K562 (cell line): Measurements from ENCODE around the gene CDKN3. TPM values are rescaled to one million over a fixed set of nuclear protein-coding genes. Genes with fewer than 3 reads are reported as not detected.
"Not testable (repeated sequence)": the region's sequence is repeated elsewhere in the genome, so short reads cannot be mapped to it uniquely, and the experiment has no call there.

Experiments used
- ATAC-seq: fragments of 200-7000 bp; cut with Tn5 transposase; 3 replicates; pipeline ENCODE4 v1.9.1; 2020; ENCODE audit warnings: moderate library complexity
- BruUV-seq: library from RNA; stranded (reverse); fragments of 400-500 nt; replicated peaks from 2 replicates; lab custom pipeline; 2021; lab: Mats Ljungman, UMichigan
- CTCF ChIA-PET: fragments of 300-600 bp; formaldehyde crosslinking; extraction: SDS; loops from one replicate; lab custom pipeline; 2021; ENCODE audit warnings: low intra/inter-chr PET ratio; lab: Yijun Ruan, JAX
- POLR2A ChIA-PET: fragments of 300-600, 350-650 bp; sonication (Branson Sonifier 250); formaldehyde crosslinking; extraction: SDS; loops from one replicate; lab custom pipeline; 2021; ENCODE audit warnings: antibody characterized with exemption, inconsistent platforms; lab: Yijun Ruan, JAX
- DNase-seq, 4 experiments: peaks; one replicate each; pipeline versions ENCODE4 v3.0.0 to v3.0.0-alpha.2; 2011 to 2018; ENCODE audit warnings: low spot score in 3 of 4, mixed read lengths in 3 of 4; ENCODE audit errors: extremely low read depth in 1 of 4
- FAIRE-seq: peaks from 2 replicates; lab custom pipeline; 2011; peaks lifted over from hg19 to GRCh38; lab: Jason Lieb, UNC
- H2AFZ ChIP-seq: 2 replicates; pipeline ENCODE4 v1.6.0; 2011; ENCODE audit warnings: low read depth, low read length, control low read depth, inconsistent platforms
- H3K27ac ChIP-seq: fragments of 200-600 bp; 3 replicates; pipeline ENCODE4 v1.8.0; 2011; ENCODE audit warnings: low read depth, mild to moderate bottlenecking, control low read depth, inconsistent platforms, low read length, moderate library complexity, mixed read lengths; ENCODE audit errors: extremely low read depth
- H3K27me3 ChIP-seq, 2 experiments: fragments of 300-600 bp in 1 of 2; 2 replicates in 1 of 2; 3 replicates in 1 of 2; pipeline versions ENCODE4 v1.6.0 to v1.8.0; 2011; ENCODE audit warnings: inconsistent platforms in 2 of 2, low read length in 2 of 2, mild to moderate bottlenecking in 1 of 2, mixed read lengths in 1 of 2, moderate library complexity in 1 of 2; ENCODE audit not compliant: control insufficient read depth in 2 of 2, insufficient read depth in 2 of 2
- H3K36me3 ChIP-seq: fragments of 300-600 bp; 3 replicates; pipeline ENCODE4 v1.8.0; 2011; ENCODE audit warnings: mild to moderate bottlenecking, low read length, inconsistent platforms; ENCODE audit not compliant: control insufficient read depth, insufficient read depth
- H3K4me1 ChIP-seq, 2 experiments: fragments of 200-600 bp in 1 of 2; replicated peaks in 1 of 2; 2 replicates in 1 of 2; 3 replicates in 1 of 2; pipeline versions ENCODE4 v1.5.1 to v1.8.0; 2011; ENCODE audit warnings: inconsistent platforms in 2 of 2, low read length in 2 of 2, mild to moderate bottlenecking in 1 of 2, mixed read lengths in 1 of 2, moderate library complexity in 1 of 2; ENCODE audit not compliant: control insufficient read depth in 2 of 2, insufficient read depth in 2 of 2
- H3K4me2 ChIP-seq: 2 replicates; pipeline ENCODE4 v1.6.1; 2011; ENCODE audit warnings: low read length, control low read depth, inconsistent platforms, mixed read lengths; ENCODE audit not compliant: insufficient read depth
- H3K4me3 ChIP-seq: fragments of 200-600 bp; sonication (generic), shearing (Covaris generic); 2 replicates; pipeline ENCODE4 v1.5.1; 2016; ENCODE audit warnings: control low read depth, inconsistent platforms
- H3K79me2 ChIP-seq: fragments of 200-600 bp; 3 replicates; pipeline ENCODE4 v1.8.0; 2011; ENCODE audit warnings: low read length, inconsistent platforms; ENCODE audit not compliant: control insufficient read depth, insufficient read depth
- H3K9ac ChIP-seq, 2 experiments: 2 replicates each; pipeline versions ENCODE4 v1.6.0 to v1.6.1; 2011; ENCODE audit warnings: low read depth in 2 of 2, low read length in 2 of 2, control low read depth in 1 of 2, inconsistent platforms in 1 of 2, mild to moderate bottlenecking in 1 of 2, mixed read lengths in 1 of 2; ENCODE audit not compliant: insufficient read depth in 1 of 2
- H3K9me1 ChIP-seq: one replicate; pipeline ENCODE4 v1.6.0; 2011; ENCODE audit warnings: inconsistent platforms, mild to moderate bottlenecking, low read length, moderate library complexity; ENCODE audit not compliant: control insufficient read depth, insufficient read depth
- H3K9me3 ChIP-seq: replicated peaks from 2 replicates; pipeline ENCODE4 v1.5.1; 2011; ENCODE audit warnings: low read depth, low read length, inconsistent platforms; ENCODE audit not compliant: control insufficient read depth, insufficient read depth
- H4K20me1 ChIP-seq: replicated peaks from 2 replicates; pipeline ENCODE4 v1.6.1; 2011; ENCODE audit warnings: low read length, inconsistent platforms, mixed read lengths; ENCODE audit not compliant: control insufficient read depth, insufficient read depth
- BCOR ChIP-seq: fragments of 450-650 bp; IDR thresholded peaks from 2 replicates; pipeline ENCODE4 v1.6.1; 2016
- CBX1 ChIP-seq: sonication (generic); IDR thresholded peaks from 2 replicates; pipeline ENCODE4 v1.6.1; 2016; ENCODE audit warnings: antibody characterized with exemption, low read depth, mild to moderate bottlenecking
- ETV1 ChIP-seq: fragments of 450-650 bp; conservative IDR thresholded peaks from 2 replicates; pipeline ENCODE4 v1.6.1; 2016; ENCODE audit warnings: missing genetic modification characterization, control low read depth, low read depth, missing compliant biosample characterization
- RAD21 ChIP-seq, 2 experiments: fragments of 250-450 bp in 1 of 2; fragments of 450-650 bp in 1 of 2; sonication (Bioruptor Pico) in 1 of 2; formaldehyde crosslinking in 1 of 2; IDR thresholded peaks in 1 of 2; conservative IDR thresholded peaks in 1 of 2; 2 replicates each; pipeline versions ENCODE4 v1.4.0 to v1.8.0; 2020 to 2022; ENCODE audit warnings: mild to moderate bottlenecking in 2 of 2, moderate library complexity in 1 of 2
- WGBS: fragments of 100-300 bp; shearing (Covaris generic); methylation state at CpG from one replicate; pipeline ENCODE4 v1.1.6; 2016; ENCODE audit warnings: low coverage, mixed read lengths; ENCODE audit not compliant: insufficient coverage; ENCODE audit errors: missing lambda C conversion rate; 5-methylcytosine and 5-hydroxymethylcytosine counted together
- in situ Hi-C: fragments of 300-500 bp; cut with MboI; formaldehyde crosslinking; loops from 4 replicates; pipeline ENCODE4 v1.15.0; 2018; ENCODE audit warnings: inconsistent platforms, mixed read lengths
- intact Hi-C: fragments of 100-400 bp; cut with micrococcal nuclease; formaldehyde crosslinking; loops from 2 replicates; pipeline ENCODE4 v1.14.2; 2022
- polyA plus RNA-seq, 8 experiments: library from polyadenylated mRNA; depleted of rRNA in 4 of 8; stranded (reverse) in 5 of 8; unstranded in 3 of 8; fragments of >200 nt; fragmentation: Nextera tagmentation in 2 of 8; fragmentation: Illumina TruSeq in 1 of 8; extraction: Ambion mirVana in 2 of 8; extraction: Trizol in 1 of 8; gene quantifications; 2 replicates each; pipeline versions ENCODE4 v1.2.1 to v1.2.3, GENCODE V29; 2011 to 2014; ENCODE audit warnings: inconsistent platforms in 1 of 8, missing spikeins in 1 of 8
- total RNA-seq, 7 experiments: library from RNA; depleted of rRNA in 6 of 7; stranded (reverse); fragments of >200 nt in 6 of 7; fragmentation: Illumina TruSeq in 2 of 7; extraction: Trizol in 2 of 7; gene quantifications; 2 replicates each; pipeline versions ENCODE4 v1.2.1 to v1.2.3, GENCODE V29; 2011 to 2021; ENCODE audit warnings: low replicate concordance in 1 of 7
- TF ChIP-seq, protein P1 (sequence below): sonication (generic); formaldehyde crosslinking; IDR thresholded peaks from 2 replicates; pipeline ENCODE4 v1.8.1; 2023; ENCODE audit warnings: mild to moderate bottlenecking, missing genetic modification reagents
- TF ChIP-seq, protein P2 (sequence below): sonication (generic); formaldehyde crosslinking; IDR thresholded peaks from 2 replicates; pipeline ENCODE4 v1.8.0; 2022; ENCODE audit warnings: mild to moderate bottlenecking, missing genetic modification reagents
- TF ChIP-seq, protein P3 (sequence below): sonication (generic); formaldehyde crosslinking; IDR thresholded peaks from 2 replicates; pipeline ENCODE4 v1.9.0; 2022; ENCODE audit warnings: mild to moderate bottlenecking, missing genetic modification reagents

CDKN3 gene
- total and polyA plus RNA-seq, 9 of the 15 experiments (the other 6 are each of a cell fraction or from before 2014, with no cell fraction given), result 41.3 to 128 (median 70.7) TPM

DNA sequence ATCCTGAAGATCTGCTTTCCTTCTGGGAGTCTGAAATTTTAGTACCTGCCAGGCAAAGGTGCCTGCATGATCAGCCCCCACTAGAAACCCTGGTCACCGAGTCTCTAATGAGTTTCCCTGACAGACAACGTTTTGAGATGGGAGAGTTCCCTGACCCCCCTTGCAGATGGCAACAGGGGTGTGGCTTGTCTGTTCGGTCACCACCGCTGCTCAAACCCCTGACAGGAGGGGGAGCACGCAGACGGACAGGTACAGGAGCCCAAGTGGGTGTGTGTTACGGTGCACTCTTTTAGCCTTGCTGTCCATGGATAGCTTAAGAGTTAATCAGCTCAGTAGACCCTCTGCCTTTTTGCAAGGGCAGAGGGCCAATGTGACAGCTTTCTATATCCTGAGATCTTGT lies 19.3 kb upstream of the CDKN3 start (continued):
- TF ChIP-seq, protein P1, sequence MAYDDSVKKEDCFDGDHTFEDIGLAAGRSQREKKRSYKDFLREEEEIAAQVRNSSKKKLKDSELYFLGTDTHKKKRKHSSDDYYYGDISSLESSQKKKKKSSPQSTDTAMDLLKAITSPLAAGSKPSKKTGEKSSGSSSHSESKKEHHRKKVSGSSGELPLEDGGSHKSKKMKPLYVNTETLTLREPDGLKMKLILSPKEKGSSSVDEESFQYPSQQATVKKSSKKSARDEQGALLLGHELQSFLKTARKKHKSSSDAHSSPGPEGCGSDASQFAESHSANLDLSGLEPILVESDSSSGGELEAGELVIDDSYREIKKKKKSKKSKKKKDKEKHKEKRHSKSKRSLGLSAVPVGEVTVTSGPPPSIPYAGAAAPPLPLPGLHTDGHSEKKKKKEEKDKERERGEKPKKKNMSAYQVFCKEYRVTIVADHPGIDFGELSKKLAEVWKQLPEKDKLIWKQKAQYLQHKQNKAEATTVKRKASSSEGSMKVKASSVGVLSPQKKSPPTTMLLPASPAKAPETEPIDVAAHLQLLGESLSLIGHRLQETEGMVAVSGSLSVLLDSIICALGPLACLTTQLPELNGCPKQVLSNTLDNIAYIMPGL (CRISPR knock-in tag), result no peak
- TF ChIP-seq BCOR (no peak), RAD21 (CRISPR knock-in tag; conservative IDR thresholded peaks at IDR 0.05 in 1 of 2, IDR thresholded peaks at IDR 0.05 in 1 of 2) (no peak), ETV1 (no peak), CBX1 (no peak)
- TF ChIP-seq, protein P2, sequence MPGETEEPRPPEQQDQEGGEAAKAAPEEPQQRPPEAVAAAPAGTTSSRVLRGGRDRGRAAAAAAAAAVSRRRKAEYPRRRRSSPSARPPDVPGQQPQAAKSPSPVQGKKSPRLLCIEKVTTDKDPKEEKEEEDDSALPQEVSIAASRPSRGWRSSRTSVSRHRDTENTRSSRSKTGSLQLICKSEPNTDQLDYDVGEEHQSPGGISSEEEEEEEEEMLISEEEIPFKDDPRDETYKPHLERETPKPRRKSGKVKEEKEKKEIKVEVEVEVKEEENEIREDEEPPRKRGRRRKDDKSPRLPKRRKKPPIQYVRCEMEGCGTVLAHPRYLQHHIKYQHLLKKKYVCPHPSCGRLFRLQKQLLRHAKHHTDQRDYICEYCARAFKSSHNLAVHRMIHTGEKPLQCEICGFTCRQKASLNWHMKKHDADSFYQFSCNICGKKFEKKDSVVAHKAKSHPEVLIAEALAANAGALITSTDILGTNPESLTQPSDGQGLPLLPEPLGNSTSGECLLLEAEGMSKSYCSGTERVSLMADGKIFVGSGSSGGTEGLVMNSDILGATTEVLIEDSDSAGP (CRISPR knock-in tag), result no peak
- TF ChIP-seq, protein P3, sequence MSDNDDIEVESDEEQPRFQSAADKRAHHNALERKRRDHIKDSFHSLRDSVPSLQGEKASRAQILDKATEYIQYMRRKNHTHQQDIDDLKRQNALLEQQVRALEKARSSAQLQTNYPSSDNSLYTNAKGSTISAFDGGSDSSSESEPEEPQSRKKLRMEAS (CRISPR knock-in tag), result no peak
- TF ChIP-seq, all 486 proteins: peak for 0

DNA sequence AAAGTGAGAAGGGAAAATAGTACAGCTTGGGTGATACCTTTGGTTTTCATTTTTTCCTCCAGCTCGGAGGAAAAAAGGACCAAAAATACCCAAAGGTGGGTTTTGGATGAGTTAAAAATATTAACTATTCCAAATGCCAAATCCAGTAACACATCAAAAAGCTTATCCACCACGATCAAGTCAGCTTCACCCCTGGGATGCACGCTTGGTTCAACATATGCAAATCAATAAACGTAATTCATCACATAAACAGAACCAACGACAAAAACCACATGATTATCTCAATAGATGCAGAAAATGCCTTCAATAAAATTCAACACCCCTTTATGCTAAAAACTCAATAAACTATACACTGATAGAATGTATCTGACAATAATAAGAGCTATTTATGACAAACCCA lies 17.9 kb upstream of the CDKN3 start:
- H3K4me2 ChIP-seq, BruUV-seq, H3K4me3 ChIP-seq, intact Hi-C loops, H3K9me1 ChIP-seq, ATAC-seq, H3K79me2 ChIP-seq, H3K9me3 ChIP-seq, FAIRE-seq, H3K4me1 ChIP-seq, H3K27me3 ChIP-seq, H3K9ac ChIP-seq, in situ Hi-C loops, H3K36me3 ChIP-seq, H3K27ac ChIP-seq, DNase-seq, H4K20me1 ChIP-seq, POLR2A ChIA-PET, H2AFZ ChIP-seq, CTCF ChIA-PET: not testable (repeated sequence)
- 0% methylated on average over 5 of the region's 5 CpGs for WGBS

DNA sequence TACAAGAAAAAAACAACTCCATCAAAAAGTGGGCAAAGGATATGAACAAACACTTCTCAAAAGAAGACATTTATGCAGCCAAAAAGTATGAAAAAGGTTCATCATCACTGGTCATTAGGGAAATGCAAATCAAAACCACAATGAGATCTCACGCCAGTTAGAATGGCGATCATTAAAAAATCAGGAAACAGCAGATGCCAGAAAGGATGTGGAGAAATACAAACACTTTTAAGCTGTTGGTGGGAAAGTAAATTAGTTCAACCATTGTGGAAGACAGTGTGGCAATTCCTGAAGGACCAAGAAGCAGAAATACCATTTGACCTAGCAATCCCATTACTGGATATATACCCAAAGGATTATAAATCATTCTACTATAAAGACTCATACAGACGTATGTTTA lies 16.2 kb upstream of the CDKN3 start:
- intact Hi-C loops, H3K36me3 ChIP-seq, H3K4me2 ChIP-seq, H3K4me1 ChIP-seq, H3K79me2 ChIP-seq, H3K4me3 ChIP-seq, H4K20me1 ChIP-seq, H3K9me3 ChIP-seq, CTCF ChIA-PET, BruUV-seq, H3K9me1 ChIP-seq, FAIRE-seq, H3K9ac ChIP-seq, H3K27ac ChIP-seq, in situ Hi-C loops, DNase-seq, POLR2A ChIA-PET, ATAC-seq, H3K27me3 ChIP-seq, H2AFZ ChIP-seq: not testable (repeated sequence)
- 0% methylated on average over 2 of the region's 3 CpGs for WGBS
